Activated CD4-positive, alpha-beta T cell treated with anti-CD3 and anti-CD28 coated beads, Interleukin-10, Interleukin-2, amounts not matched to agents 100 ng/mL and 50 ng/mL, durations not matched to agents 16 hours and 8 hours (primary cell): ENCODE results near the gene WDR53.
"Not testable (repeated sequence)": the region's sequence is repeated elsewhere in the genome, so short reads cannot be mapped to it uniquely, and the experiment has no call there.

ENCODE experiments used
- DNase-seq: peaks from one replicate; pipeline ENCODE4 v3.0.0-alpha.2; 2020

Gene WDR53

DNA sequence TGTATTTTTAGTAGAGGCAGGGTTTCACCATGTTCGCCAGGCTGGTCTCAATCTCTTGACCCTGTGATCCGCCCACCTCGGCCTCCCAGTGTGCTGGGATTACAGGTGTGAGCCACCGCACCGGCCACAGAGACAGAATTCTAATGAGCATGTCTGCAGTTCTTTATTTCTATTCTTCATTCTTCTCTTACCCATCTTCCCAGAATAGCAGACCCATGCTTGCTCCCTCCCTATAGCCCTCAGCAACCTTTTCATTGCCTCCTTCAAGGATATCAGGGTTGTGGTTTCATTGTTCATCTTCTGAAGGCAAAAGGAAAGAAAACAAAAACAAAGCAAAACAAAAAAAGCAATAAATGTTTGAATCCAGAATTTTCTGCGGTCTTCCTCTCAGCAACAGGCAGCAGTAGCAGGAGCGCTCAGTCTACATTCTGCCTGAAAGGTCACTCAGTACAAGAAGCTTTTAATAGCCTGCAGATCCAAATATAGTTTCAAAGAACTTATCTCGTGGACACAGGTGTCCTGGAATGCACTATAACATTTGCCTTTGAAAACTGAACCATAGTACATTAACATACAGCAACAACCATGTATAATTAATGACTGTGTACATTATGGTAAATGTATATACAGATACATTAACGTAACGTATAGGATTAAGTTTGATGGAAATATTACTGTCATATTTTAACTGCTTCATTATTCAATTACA lies 53.3 kb downstream of the WDR53 start, which contains the start of gene SMCO1:
TSS of gene SMCO1 (minus strand) at position 434 of the 709 bp plus-strand sequence. CDS start at position 297, 137 bp downstream.
- no peak for DNase-seq

DNA sequence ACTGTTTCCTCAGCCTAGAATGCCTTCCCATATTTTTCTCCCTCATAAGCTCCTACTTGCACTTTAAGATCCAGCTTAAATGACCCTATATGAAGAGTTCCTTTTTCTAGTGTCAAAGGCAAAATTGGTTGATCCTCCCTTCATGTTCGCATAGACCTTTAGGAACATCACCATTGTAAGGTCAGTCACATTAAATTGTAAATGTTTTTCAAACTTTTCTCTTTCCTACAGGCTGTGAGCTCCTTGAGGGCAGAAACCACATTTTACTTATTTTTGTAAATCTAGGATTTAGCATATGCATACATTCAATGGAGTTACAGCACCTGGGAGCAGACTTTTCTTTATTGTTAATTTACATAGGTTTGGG lies 54.0 kb downstream of the WDR53 start:
- DNase-seq, result no peak

- no peak for DNase-seq
Measured at GRCh38 chr3:196513697-196514349, 54.5 kb downstream of the WDR53 start.

GRCh38 chr3:196511646-196512425 lies 56.5 kb downstream of the WDR53 start:
- DNase-seq, result peak; percentile 15

DNA sequence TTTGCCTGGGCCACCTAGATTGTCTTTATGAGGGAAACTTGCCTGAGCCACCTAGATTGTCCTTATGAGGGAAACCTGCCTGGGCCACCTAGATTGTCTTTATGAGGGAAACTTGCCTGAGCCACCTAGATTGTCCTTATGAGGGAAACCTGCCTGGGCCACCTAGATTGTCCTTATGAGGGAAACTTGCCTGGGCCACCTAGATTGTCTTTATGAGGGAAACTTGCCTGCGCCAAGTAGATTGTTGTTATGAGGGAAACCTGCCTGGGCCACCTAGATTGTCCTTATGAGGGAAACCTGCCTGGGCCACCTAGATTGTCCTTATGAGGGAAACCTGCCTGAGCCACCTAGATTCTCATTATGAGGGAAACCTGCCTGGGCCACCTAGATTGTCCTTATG lies 57.2 kb downstream of the WDR53 start:
- not testable (repeated sequence) for DNase-seq

DNA sequence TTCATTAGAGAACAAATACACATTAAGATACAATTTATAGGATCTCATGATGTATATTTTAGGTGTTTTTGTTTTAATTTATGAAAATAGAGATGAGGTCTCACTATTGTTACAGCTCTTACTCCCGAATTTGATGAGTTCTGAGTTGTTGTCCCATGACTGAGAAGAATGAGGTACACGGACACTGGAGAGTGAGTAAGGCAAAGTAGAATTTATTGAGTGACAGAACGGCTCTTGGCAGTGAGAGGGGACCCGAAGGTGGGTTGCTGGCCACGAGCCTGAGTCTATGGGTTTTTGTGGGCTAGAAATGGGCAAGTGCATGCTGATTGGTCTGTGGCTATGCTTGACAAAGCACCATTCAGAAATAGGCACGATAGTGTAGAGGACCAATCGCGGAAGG lies 61.7 kb downstream of the WDR53 start:
- DNase-seq, result no peak

- no peak for DNase-seq
Measured at GRCh38 chr3:196504556-196504955, 63.8 kb downstream of the WDR53 start.
